ENCODE measurements around the gene SLC43A1.

GRCh38 chr11:57464539-57465181 is 50.8 kb downstream of the SLC43A1 start:
- TF ChIP-seq CTCF (IDR thresholded peaks at IDR 0.05) (no peak), POLR2A (IDR thresholded peaks at IDR 0.05) (no peak), POLR2AphosphoS5 (IDR thresholded peaks at IDR 0.05) (no peak), EP300 (IDR thresholded peaks at IDR 0.05) (no peak)

All from sigmoid colon (tissue), 4 donors.